ENCODE measurements around the gene PPP1R14D.

DNA sequence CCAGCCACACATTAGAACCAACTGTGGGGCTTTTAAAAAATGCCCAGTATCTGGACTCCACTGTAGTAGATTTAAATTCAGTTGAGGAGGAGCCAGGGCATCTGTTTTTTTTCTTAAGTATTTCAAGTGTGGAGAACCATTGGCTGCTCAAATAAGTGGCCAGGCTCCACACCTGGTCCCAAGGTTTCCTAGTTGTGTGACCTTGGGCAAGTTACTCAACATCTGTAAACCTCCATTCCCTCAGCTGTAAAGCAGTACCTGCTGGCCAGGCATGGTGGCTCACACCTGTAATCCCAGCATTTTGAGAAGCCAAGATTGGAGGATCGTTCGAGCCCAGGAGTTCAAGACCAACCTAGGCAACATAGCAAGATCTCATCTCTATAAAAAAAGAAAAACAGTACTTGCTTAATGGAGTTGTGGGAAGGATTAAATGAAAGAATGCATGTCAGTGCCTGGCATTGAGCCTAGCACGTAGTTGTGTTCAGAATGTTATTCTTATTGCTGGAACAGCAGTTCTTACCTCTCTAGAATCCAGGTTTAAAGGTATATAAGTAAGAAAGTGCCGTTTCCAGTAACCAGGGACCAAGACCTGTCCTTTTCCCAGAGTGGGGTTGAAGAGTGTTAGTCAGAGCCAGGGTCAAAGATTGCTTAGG is 2.0 kb downstream of the PPP1R14D start:
- TF ChIP-seq POLR2AphosphoS5 (IDR thresholded peaks at IDR 0.05; ENCODE audit: borderline replicate concordance, low read depth, low read length) (no peak), EZH2 (IDR thresholded peaks at IDR 0.05) (no peak), FOXP2 (optimal IDR thresholded peaks at IDR 0.05; ENCODE audit: control extremely low read depth, extremely low read length, insufficient read depth) (no peak)

Measured in SK-N-MC (cell line).